HG03520 (cell line): ENCODE results near the gene CYP4F12.
"Not testable (repeated sequence)": the region's sequence is repeated elsewhere in the genome, so short reads cannot be mapped to it uniquely, and the experiment has no call there.

Experiments used
- ATAC-seq: cut with Tn5 transposase; IDR thresholded peaks from one replicate; pipeline ENCODE4 v1.9.1; 2021; ENCODE audit warnings: mild to moderate bottlenecking, moderate library complexity; ENCODE audit not compliant: unreplicated experiment

The CYP4F12 gene

DNA sequence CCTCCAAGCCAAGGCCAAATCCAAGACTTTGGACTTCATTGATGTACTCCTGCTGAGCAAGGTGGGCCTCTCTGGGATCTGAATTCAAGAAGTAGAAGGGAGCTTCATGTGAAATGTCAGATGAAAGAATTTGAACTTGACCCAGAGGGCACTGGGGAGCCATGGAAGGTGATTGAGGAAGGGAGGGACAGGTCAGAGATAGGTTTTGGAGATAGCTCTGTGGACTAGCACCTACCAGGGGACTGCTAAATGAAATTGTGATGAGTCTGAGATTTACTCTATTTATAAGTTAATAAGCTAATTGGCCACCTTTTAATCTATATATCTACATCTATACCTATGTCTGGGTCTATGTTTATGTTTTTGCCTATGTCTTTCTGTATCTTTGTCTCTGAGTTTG, 22.8 kb upstream of the CYP4F12 start:
- ATAC-seq, result not testable (repeated sequence)

DNA sequence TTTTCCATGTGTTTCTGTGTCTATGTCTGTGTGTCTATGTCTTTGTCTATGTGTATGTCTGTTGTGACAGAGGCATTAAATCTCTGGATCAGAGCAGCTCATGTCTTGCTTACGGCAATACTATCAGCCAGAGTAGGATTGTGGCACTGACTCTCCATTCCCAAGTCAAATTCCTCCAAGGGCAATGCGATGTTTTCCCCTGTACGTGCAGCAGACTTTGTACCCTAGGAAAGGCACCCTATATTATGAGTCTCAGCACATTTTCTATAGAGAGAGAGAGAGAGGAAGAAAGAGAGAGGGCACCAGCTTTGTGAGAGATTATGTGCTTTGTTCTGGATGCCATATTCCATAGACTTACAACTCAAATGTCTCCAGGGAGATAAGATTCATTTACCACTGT, 21.1 kb upstream of the CYP4F12 start:
- ATAC-seq, result no peak

DNA sequence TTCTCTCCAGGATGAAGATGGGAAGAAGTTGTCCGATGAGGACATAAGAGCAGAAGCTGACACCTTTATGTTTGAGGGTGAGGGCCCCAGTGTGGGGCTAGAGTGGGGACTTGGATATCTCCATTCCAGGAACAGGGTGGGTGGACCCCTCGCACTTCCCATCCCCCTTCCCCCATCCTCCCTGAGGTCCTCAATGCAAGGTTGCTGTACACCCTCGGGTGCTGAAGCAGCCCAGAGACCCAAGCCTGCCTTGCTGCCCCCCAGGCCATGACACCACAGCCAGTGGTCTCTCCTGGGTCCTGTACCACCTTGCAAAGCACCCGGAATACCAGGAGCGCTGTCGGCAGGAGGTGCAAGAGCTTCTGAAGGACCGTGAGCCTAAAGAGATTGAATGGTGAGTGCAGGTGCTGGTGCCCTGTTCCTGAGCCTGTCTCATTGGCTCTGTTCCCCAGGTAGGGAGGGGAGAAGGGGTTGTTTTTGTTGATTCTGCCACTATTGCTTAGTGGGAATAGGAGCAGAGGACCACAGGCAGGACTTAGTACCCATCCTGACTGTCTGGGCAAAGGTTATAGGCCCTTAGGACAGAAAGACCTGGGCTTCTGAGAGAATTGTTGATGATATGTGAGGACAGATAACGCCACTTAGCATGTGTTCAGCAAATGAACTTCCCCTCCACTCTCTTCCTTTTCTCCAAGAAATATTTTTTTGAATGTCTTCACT, 20.2 kb upstream of the CYP4F12 start:
- ATAC-seq, result no peak

DNA sequence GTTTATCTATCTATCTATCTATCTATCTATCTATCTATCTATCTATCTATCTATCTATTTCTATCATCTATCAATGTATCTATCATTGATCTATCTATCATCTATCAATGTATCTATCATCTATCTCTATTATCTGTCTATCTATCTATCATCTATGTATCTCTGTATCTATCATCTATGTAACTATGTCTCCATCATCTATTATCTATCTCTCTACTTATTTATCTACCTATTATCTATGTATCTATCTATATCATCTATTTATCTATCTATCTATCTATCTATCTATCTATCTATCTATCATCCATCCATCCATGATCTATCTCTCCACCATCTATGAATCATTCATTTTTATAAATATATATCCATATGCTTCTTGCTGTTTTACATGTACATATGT, 16.4 kb upstream of the CYP4F12 start:
- no peak for ATAC-seq

DNA sequence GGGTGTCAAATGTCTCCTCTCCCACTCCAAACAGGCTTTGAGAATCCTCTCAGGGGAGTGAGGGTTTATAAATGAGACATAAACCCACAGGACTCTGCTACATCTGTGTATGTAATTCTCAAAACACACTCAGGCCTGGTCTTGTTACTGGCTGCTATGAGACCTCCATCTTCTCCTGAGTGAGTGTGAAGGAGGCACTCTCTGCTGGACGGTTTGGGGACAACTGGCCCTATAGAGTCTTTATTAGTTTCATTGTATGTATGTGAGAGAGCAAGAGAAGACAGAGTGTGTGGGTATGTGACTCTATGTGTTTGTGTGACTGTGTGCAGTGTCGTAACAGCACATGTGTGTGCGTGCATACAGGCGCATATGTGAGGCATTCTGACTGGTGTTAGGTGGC, 9.6 kb upstream of the CYP4F12 start:
- no peak for ATAC-seq

DNA sequence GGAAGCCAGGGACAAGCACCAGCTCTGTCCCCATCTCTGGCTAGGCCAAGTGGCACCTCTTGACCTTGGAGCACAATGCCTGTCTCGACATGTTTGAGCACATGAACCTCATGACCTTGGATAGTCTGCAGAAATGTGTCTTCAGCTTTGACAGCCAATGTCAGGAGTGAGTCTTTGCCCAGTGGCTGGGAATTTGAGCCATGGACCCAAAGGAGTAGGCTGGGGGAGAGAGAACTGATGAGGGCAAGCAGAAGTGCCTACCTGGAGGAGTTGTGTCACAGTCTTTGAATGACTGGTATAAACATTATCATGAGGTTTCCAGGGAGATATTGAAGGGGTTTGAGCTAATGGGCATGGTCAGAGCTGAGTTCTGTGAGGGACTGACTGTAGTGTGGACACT, 6.7 kb upstream of the CYP4F12 start:
- no peak for ATAC-seq

DNA sequence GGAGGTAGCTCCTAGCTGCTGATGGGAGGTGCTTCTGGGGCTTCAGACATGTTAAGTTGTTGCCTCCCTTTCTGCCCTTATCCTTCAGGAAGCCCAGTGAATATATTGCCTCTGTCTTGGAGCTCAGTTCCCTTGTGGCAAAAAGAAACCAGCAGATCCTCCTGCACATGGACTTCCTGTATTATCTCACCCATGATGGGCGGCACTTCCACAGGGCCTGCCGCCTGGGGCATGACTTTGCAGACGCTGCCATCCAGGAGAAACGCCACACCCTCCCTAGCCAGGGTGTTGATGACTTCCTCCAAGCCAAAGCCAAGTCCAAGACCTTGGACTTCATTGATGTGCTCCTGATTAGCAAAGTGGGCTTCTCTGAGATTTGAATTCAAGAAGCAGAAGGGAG, 6.0 kb upstream of the CYP4F12 start:
- no peak for ATAC-seq

DNA sequence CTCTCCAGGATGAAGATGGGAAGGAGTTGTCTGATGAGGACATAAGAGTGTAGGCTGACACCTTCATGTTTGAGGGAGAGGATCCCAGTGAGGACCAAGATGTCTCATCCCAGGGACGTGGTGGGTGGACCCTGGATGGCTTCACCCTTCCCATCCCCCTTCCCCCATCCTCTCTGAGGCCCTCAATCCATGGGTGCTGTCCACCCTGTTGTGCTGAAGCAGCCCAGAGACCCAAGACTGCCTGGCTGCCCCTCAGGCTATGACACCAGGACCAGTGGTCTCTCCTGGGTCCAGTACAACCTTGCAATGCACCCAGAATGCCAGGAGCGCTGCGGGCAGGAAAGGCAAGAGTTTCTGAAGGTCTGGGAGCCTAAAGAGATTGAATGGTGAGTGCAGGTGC, 3.4 kb upstream of the CYP4F12 start:
- ATAC-seq, result no peak

DNA sequence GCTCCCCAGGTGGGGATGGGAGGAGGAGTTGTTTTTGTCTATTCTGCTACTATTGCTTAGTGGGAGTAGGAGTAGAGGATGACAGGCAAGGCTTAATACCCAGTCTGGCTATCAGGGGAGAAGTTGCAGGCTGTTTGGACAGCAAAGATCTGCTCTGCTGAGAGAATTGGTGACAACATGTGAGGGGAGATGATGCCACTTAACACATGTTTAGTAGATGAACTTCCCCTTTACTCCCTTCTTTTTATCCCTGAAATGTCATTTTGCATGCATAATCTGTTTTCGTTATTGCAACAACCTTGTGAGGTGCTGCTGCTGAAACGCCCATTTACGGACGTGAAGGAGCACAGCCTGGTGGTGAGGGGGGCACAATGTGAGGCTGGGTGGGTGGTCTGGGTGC, 3.0 kb upstream of the CYP4F12 start:
- ATAC-seq, result no peak

DNA sequence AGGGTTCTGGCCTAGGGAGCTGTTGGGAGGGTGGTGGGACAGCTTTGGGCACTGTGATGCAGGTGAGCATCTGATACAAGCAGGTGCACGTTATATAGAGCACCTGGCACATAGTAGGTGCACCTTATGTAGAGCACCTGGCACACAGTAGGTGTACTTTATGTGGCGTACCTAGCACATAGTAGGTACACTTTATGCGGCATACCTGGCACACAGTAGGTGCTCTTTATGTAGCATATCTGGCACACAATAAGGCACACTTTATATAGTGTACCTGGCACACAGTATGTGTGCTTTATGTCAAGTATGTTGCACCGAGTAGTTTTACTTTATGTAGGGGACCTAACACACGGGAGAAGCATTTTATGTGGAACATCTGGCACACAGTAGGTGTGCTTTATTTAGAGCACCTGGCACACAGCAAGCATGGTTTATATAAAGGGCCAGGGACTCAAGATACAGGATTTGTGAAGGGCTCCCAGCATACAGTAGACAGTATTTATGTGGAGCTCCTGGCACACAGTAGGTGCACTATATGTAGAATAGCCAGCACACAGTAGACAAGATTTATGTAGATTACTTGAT, 1.6 kb upstream of the CYP4F12 start:
- ATAC-seq, result no peak

DNA sequence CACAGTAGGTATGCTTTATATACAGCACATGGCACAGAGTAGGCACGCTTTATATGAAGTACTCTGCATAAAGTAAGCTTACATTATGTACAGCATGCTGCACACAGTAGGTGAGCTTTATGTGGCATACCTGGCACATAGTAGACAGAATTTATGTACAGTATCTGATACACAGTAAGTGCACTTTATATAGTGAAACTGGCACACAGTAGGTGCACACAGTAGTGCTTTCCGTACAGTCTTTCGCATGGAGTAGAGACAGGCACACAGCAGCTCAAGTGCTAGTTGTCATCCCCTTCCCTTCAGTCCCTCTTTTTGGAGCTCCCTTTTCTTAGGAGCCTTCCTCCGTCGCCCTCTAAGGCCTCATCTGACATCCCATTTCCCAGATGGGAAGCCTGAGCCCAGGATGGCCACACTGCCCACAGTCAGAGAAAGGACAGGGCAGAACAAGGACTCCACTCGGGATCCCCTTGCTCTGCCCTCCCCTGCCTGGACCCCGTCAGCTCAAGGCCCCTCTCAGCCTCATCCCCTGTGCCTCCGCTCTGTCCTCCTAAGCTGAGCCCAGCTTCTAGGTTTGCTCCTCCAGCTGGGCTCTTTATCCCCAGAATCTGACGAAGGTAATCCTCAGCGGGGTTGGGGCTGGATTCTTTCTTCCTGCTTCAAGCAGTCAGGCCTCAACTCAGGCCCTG, 852 bp upstream of the CYP4F12 start:
- no peak for ATAC-seq

DNA sequence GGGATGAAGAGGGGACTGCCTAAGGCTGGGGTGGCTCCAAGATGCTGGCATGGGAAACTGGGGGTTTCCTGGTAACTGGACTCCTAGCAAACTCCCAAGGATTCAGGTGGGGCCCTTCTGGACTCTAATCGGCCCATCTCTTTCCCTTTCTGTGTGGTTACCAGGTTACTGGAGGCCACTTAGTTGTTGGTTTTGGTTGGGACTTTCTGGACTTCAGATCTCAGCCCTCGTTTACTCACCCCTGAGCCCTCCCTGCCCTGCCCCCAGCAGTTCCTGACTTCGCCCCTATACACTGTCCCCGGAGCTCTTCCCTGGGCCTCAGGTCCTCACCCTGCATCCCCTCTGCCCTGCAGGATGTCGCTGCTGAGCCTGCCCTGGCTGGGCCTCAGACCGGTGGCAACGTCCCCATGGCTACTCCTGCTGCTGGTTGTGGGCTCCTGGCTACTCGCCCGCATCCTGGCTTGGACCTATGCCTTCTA, 328 bp downstream of the CYP4F12 start:
- no peak for ATAC-seq

DNA sequence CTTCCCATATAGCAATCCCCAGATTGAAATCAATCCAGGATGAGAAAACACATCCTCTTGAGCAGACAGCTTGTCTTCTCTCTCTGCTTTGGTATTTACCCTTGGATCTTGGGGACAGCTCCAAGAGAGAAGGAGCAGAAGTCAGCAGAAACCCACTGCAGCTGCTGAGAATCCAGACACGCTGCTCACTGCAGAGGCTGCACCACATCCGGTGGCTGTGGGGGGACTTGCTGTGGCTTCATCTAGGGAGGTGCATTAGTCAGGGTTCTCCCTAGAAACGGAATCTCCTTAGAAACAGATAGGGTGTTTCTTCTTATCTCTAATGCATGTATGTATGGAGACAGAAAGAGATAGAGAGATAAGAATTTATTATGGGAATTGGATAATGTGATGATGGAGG, 2.7 kb downstream of the CYP4F12 start:
- no peak for ATAC-seq

DNA sequence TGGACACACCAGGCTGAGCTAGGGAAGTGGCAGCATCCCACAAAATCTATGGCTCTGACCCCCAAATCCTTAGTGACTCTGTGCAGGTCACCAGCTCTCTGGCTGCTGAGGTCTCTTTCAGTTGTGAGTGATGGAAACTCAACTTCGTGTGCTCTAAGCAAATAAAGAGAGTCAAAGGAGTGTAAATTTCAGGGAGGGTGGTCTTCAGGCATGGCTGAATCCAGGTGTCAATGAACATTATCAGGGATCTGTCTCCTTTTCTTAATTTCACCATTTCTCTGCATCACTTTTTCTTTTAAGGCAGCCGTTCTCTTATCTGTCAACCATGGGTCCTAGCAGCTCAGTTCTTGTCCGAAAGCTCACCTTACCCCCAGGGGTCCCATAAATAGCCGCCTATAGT, 6.2 kb downstream of the CYP4F12 start:
- no peak for ATAC-seq

DNA sequence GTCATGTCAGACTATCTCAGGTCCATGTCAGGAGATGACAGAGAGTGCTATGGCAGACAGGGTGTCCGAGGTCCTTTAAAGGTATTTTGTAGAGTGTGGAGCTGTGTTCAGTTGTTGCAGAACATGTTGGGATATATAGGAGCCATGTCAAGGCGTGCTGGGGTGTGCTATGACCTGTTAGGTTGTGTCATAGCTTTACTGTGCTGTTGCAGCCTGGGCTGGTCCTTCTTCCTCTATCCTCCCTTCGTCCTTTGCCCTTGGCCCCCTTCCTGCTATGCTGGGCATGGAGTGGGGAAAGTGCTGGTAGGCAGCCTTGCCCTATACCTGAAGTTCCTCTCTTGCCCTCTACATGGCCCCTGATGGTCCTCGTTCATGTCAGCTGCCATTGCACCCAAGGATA, 7.0 kb downstream of the CYP4F12 start:
- ATAC-seq, result not testable (repeated sequence)

DNA sequence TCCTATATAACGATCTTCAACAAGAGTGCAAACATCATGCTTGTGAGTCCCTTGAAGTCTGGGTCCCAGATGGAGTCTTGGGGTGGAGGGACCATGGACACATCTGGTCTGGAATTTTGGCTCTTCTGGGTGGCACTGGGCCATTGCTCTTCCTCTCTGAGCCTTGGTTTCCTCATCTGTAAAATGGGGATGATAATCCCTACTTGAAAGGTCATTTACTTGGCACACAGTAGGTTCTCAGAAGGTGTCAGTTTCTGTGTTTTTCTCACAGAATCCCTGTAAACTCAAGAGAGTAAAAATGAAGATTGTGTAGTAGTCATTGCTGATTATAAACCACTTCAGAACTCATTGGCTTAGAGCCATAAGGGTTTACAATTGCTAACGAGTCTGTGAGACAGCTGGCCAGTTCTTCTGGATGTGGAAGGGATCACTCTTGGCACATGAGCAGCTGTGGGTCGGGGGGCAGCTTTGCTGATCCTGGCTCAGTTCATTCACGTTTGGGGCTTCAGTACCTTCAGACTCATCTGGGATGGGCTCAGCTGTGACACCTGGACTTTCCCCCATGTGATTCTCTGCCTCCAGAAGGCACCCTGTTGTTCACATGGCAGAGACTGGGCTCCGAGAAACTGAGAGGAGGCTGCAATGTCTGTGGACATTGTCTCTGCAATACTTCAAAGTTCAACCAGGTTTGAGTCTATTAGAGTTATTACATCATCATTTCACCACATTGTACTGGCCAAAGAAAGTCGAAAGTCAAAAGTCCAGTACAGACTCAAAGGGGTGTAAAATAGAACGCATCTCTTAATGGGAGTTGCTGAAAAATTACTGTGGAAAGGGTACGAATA, 7.8 kb downstream of the CYP4F12 start:
- ATAC-seq, result no peak

DNA sequence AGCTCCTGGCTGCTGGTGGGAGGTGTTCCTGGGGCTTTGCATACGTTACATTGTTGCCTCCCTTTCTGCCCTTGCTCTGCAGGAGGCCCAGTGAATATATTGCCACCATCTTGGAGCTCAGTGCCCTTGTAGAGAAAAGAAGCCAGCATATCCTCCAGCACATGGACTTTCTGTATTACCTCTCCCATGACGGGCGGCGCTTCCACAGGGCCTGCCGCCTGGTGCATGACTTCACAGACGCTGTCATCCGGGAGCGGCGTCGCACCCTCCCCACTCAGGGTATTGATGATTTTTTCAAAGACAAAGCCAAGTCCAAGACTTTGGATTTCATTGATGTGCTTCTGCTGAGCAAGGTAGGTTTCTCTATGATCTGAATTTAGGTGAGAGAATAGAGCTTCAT, 10.5 kb downstream of the CYP4F12 start:
- no peak for ATAC-seq

DNA sequence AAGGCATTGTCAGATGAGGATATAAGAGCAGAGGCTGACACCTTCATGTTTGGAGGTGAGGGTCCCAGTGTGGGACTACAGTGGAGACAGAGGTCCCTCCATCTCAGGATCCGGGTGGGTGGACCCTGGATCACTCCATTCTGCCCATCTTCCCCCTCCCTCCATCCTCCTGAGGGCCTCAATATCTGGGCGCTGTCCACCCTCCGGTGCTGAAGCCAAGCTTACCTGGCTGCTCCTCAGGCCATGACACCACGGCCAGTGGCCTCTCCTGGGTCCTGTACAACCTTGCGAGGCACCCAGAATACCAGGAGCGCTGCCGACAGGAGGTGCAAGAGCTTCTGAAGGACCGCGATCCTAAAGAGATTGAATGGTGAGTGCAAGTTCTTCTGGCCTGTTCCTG, 11.9 kb downstream of the CYP4F12 start:
- ATAC-seq, result no peak

DNA sequence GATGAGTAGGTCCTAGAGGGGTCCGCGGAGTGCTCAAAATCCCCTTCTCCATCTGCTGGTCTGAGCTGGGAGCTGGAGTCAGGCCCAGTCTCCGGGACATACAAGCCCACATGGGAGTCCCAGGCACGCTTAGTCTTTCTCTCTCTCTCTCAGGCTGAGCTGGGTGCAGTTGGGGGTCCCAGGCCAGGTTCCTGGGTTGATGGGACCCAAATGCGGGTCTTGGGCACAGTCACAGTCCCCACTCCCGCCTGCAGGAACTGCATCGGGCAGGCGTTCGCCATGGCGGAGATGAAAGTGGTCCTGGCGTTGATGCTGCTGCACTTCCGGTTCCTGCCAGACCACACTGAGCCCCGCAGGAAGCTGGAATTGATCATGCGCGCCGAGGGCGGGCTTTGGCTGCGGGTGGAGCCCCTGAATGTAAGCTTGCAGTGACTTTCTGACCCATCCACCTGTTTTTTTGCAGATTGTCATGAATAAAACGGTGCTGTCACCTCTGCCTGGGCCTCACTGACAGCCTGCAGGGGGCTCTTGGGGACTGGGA, 23.8 kb downstream of the CYP4F12 start:
- no peak for ATAC-seq

DNA sequence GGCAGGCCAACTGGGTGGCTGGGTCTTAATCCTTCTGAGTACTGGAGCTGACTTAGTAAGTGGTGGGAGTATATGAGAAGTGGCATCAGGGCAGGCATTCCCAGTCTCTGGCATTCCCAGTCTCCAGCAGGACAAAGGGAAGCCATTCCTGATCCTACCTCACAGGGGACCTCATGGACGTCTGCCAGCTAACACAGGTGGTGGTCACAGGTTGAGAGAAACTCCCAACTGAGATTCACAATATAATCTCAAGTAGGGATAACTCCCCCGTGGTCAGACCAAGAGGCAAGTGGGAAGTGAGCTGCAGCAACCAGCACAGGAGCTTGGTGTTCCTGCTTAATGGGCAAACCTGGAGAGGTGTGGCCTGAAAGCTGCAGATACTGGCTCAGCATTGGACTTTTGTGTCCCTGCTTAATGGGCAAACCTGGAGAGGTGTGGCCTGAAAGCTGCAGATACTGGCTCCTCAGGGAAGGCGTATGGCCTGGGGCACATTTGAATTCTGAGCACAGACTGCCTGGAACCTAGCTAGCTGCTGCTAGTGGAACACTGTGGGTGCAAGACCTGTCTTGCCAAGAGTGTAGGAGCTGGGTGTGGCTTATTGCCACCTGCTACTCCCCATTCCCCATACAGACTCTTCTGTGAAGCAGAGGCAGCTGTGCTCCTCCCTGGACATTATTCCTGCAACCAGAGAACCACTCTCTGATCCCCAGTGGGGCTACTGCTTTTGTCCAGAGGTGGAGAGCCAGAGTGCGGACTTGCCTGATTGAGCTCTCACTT, 29.1 kb downstream of the CYP4F12 start:
- no peak for ATAC-seq
